Fibroblast of lung (primary cell): ENCODE measurements around the gene FBXW10B.
"Not testable (repeated sequence)": the region's sequence is repeated elsewhere in the genome, so short reads cannot be mapped to it uniquely, and the experiment has no call there.

Source experiments
- EZH2 ChIP-seq: IDR thresholded peaks from 2 replicates; pipeline ENCODE4 v1.5.1; 2012; ENCODE audit warnings: low read length, control low read depth, mild to moderate bottlenecking; ENCODE audit errors: missing control alignments
- TF ChIP-seq, protein P1 (sequence below), 2 donors: IDR thresholded peaks in 1 of 2; conservative IDR thresholded peaks in 1 of 2; 1 replicate in 1 of 2; 2 replicates in 1 of 2; pipeline ENCODE4 v1.5.1; 2011 to 2012; ENCODE audit warnings: low read length in 2 of 2, control low read depth in 1 of 2, inconsistent platforms in 1 of 2, low read depth in 1 of 2, mild to moderate bottlenecking in 1 of 2

DNA sequence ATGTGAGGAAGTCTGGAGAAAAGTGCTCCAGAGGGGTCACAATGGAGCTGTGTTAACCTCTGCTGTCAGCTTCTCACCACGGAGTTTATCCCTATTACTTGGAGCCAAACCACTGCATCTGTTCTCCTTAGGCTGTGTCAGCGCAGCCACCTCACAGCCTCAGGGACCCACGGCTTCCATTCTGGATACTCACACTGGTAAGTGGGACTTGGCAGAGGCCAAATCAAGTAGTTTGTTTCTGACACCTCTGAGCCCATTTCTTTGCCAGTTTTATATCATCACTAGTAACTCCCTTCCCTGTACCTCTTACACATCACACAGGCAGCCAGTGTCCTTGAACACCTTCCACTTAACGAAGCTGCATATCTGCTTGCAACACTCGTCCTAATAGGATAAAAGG, 44.8 kb downstream of the FBXW10B start:
- TF ChIP-seq, protein P1, sequence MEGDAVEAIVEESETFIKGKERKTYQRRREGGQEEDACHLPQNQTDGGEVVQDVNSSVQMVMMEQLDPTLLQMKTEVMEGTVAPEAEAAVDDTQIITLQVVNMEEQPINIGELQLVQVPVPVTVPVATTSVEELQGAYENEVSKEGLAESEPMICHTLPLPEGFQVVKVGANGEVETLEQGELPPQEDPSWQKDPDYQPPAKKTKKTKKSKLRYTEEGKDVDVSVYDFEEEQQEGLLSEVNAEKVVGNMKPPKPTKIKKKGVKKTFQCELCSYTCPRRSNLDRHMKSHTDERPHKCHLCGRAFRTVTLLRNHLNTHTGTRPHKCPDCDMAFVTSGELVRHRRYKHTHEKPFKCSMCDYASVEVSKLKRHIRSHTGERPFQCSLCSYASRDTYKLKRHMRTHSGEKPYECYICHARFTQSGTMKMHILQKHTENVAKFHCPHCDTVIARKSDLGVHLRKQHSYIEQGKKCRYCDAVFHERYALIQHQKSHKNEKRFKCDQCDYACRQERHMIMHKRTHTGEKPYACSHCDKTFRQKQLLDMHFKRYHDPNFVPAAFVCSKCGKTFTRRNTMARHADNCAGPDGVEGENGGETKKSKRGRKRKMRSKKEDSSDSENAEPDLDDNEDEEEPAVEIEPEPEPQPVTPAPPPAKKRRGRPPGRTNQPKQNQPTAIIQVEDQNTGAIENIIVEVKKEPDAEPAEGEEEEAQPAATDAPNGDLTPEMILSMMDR (conservative IDR thresholded peaks at IDR 0.05 in 1 of 2, IDR thresholded peaks at IDR 0.05 in 1 of 2; ENCODE audit: low read depth in 1 of 2, low read length in 2 of 2) = not testable (repeated sequence)
- TF ChIP-seq EZH2 = not testable (repeated sequence)
